Glutamatergic neuron (in vitro differentiated cells): ENCODE results near the gene CDK14. TPM values are rescaled to one million over a fixed set of nuclear protein-coding genes. Genes with fewer than 3 reads are reported as not detected.

Experiments used
- DNase-seq: peaks from one replicate; pipeline ENCODE4 v3.0.0; 2022
- H3K27ac Mint-ChIP-seq: one replicate; pipeline ENCODE4 v1.8.0; 2020; ENCODE audit warnings: mild to moderate bottlenecking, mixed read lengths, inconsistent platforms; ENCODE audit not compliant: unreplicated experiment
- H3K27me3 Mint-ChIP-seq: one replicate; pipeline ENCODE4 v1.8.0; 2020; ENCODE audit warnings: mild to moderate bottlenecking, moderate library complexity, mixed read lengths, inconsistent platforms; ENCODE audit not compliant: unreplicated experiment
- H3K36me3 Mint-ChIP-seq: one replicate; pipeline ENCODE4 v1.8.0; 2020; ENCODE audit warnings: mild to moderate bottlenecking, mixed read lengths, inconsistent platforms; ENCODE audit not compliant: unreplicated experiment
- H3K4me1 Mint-ChIP-seq: one replicate; pipeline ENCODE4 v1.8.0; 2020; ENCODE audit warnings: mild to moderate bottlenecking, low read depth, mixed read lengths, inconsistent platforms; ENCODE audit not compliant: unreplicated experiment
- H3K4me3 Mint-ChIP-seq: one replicate; pipeline ENCODE4 v1.8.0; 2020; ENCODE audit warnings: mild to moderate bottlenecking, mixed read lengths, inconsistent platforms; ENCODE audit not compliant: unreplicated experiment
- H3K9me3 Mint-ChIP-seq: one replicate; pipeline ENCODE4 v1.8.0; 2020; ENCODE audit warnings: mild to moderate bottlenecking, moderate library complexity, mixed read lengths, inconsistent platforms; ENCODE audit not compliant: unreplicated experiment
- total RNA-seq: library from RNA; stranded (reverse); fragmentation: NEBNext Ultra II Directional; extraction: Animal tissue kit (Norgen Biotek cat#: 25700); gene quantifications from one replicate; pipeline ENCODE4 v1.2.1, GENCODE V29; 2021; ENCODE audit not compliant: unreplicated experiment
- TF ChIP-seq, protein P1 (sequence below): fragments of 200-600 bp; sonication (generic); IDR thresholded peaks from one replicate; pipeline ENCODE4 v1.5.0; 2021; ENCODE audit not compliant: partially characterized antibody, unreplicated experiment

Gene CDK14
- total RNA-seq, 1 donor from 2014 or later, result 96.5 TPM

DNA sequence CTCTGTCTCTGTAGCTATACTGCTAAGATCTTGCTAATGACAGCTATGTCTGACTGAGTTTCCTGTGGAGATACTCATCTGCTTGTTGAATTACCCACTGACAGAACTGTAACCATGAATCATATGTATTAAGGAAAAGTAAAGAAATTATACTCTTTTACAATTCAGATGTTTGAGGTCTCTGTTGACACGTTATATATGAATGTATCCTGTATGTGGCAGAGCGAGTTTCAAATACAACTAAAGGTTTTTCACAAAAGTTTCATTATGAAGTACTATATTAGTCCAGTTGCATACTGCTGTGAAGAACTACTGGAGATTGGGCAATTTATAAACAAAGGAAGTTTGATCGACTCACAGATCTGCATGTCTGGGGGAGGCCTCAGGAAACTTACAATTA lies 232.5 kb downstream of the CDK14 start:
- H3K9me3 Mint-ChIP-seq, result peaks cover 3% of the 10 kb centered on the region
- peaks cover 3% of the 10 kb centered on the region for H3K27me3 Mint-ChIP-seq
- TF ChIP-seq, protein P1, sequence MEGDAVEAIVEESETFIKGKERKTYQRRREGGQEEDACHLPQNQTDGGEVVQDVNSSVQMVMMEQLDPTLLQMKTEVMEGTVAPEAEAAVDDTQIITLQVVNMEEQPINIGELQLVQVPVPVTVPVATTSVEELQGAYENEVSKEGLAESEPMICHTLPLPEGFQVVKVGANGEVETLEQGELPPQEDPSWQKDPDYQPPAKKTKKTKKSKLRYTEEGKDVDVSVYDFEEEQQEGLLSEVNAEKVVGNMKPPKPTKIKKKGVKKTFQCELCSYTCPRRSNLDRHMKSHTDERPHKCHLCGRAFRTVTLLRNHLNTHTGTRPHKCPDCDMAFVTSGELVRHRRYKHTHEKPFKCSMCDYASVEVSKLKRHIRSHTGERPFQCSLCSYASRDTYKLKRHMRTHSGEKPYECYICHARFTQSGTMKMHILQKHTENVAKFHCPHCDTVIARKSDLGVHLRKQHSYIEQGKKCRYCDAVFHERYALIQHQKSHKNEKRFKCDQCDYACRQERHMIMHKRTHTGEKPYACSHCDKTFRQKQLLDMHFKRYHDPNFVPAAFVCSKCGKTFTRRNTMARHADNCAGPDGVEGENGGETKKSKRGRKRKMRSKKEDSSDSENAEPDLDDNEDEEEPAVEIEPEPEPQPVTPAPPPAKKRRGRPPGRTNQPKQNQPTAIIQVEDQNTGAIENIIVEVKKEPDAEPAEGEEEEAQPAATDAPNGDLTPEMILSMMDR, result no peak
- H3K4me3 Mint-ChIP-seq, result no peak overlapping the region
- no peaks in the 10 kb centered on the region for H3K4me1 Mint-ChIP-seq
- DNase-seq, result no peak
- no peak overlapping the region for H3K27ac Mint-ChIP-seq
- peaks cover 18% of the 10 kb centered on the region for H3K36me3 Mint-ChIP-seq

DNA sequence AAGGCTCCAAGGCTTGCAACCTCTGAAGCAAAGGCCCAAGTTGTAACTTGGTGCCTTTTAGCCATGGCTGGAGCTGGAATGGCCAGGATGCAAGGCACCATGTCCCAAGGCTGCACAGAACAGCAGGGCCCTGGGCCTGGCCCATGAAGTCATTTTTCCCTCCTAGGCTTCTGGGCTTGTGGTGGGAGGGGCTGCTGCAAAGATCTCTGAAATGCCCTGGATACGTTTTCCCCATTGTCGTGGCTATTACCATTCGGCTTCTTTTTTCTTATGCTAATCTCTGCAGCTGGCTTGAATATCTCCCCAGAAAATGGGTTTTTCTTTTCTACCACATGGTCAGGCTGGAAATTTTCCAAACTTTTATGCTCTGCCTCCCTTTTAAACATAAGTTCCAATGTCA lies 234.2 kb downstream of the CDK14 start:
- Mint-ChIP-seq H3K9me3 (peaks cover 3% of the 10 kb centered on the region), H3K4me3 (no peak overlapping the region), H3K36me3 (peaks cover 18% of the 10 kb centered on the region), H3K27ac (no peak overlapping the region), H3K27me3 (peaks cover 3% of the 10 kb centered on the region), H3K4me1 (peaks cover 12% of the 10 kb centered on the region)
- no peak for DNase-seq
- TF ChIP-seq, protein P1, result no peak

DNA sequence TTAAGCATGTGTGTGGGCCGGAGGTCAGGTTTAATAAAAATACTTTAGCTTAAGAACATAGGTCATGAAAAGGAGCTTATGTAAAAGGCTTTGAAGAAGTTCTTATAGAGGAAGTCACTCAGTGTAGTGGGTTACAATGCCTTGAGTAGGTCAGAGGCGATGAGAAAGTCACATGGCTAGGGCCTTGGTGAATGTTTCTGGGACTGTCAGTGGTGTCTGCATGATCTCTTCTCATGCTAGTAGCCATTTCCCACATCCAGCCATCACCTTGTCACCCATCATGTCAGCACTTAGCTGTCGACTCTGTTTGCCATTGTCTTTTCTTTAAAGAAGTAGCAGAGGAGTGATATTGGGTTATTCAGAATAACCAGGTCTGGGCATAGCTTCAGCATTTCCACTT lies 236.6 kb downstream of the CDK14 start:
- no peak overlapping the region for H3K27ac Mint-ChIP-seq
- TF ChIP-seq, protein P1, result no peak
- no peak overlapping the region for H3K4me3 Mint-ChIP-seq
- H3K36me3 Mint-ChIP-seq, result peaks cover 18% of the 10 kb centered on the region
- DNase-seq, result no peak
- H3K27me3 Mint-ChIP-seq, result peaks cover 3% of the 10 kb centered on the region
- H3K9me3 Mint-ChIP-seq, result peaks cover 3% of the 10 kb centered on the region
- H3K4me1 Mint-ChIP-seq, result peaks cover 13% of the 10 kb centered on the region

DNA sequence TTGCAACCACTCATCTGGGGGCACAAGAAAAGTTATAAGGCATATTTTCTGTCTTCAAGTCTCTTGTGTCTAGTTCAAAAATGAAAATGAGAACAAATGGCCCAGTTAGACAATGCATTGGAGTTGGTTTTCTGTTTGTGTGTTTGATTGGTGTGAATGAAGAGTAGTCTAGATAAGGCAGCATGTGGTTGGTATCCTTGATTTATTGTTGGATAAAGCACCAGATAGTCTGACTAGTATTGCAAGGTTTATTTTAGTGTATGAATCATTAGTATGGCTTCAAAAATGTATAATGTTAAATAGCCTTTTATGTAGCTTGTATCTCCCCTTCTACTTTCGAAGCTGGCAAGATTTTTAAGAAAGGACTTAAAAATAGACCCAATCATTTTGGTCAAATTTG lies 237.3 kb downstream of the CDK14 start:
- no peak for DNase-seq
- TF ChIP-seq, protein P1, result no peak
- H3K36me3 Mint-ChIP-seq, result peaks cover 19% of the 10 kb centered on the region
- no peak overlapping the region for H3K27ac Mint-ChIP-seq
- peaks cover 13% of the 10 kb centered on the region for H3K4me1 Mint-ChIP-seq
- H3K9me3 Mint-ChIP-seq, result peaks cover 3% of the 10 kb centered on the region
- peaks cover 3% of the 10 kb centered on the region for H3K27me3 Mint-ChIP-seq
- H3K4me3 Mint-ChIP-seq, result no peak overlapping the region

DNA sequence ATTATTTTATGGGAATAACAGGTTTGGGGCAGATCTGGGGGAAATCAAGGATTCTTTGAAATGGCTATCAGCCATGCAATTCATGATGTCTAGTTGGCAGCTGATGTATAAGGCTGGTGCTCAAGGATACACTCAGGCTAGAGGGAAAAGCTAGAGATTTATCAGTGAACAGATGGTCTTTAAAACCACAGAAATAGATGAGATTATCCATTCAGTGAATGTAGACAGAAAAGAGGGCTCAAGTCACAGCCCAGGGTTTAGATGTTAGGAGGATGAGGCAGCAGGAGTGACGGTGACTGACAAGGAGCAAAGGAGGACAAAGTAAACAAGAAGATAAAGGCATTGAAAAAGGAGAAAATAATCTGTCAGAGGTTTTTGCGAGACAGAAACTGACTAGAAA lies 238.7 kb downstream of the CDK14 start:
- DNase-seq, result no peak
- Mint-ChIP-seq H3K27me3 (peaks cover 5% of the 10 kb centered on the region), H3K36me3 (peaks cover 24% of the 10 kb centered on the region), H3K4me1 (peaks cover 13% of the 10 kb centered on the region), H3K4me3 (peak overlapping the region; percentile 13), H3K27ac (peak overlapping the region; percentile 52), H3K9me3 (no peaks in the 10 kb centered on the region)
- TF ChIP-seq, protein P1, result no peak
